Tibial nerve (tissue), 4 donors: Measurements from ENCODE around the gene MUC5AC. TPM values are rescaled to one million over a fixed set of nuclear protein-coding genes. Genes with fewer than 3 reads are reported as not detected.
"Not testable (repeated sequence)": the region's sequence is repeated elsewhere in the genome, so short reads cannot be mapped to it uniquely, and the experiment has no call there.

Source experiments
- DNase-seq, 2 donors: peaks; one replicate each; pipeline ENCODE4 v3.0.0-alpha.2; 2019; ENCODE audit warnings: low spot score in 2 of 2
- H3K27ac ChIP-seq, 4 donors: fragments of 200-600 bp; sonication (generic) in 3 of 4; one replicate each; pipeline ENCODE4 v1.5.1; 2017 to 2019; ENCODE audit warnings: mild to moderate bottlenecking in 1 of 4
- H3K27me3 ChIP-seq, 2 donors: fragments of 200-600 bp; sonication (generic) in 1 of 2; one replicate each; pipeline versions ENCODE4 v1.5.1 to v1.6.0; 2017 to 2019
- H3K36me3 ChIP-seq, 3 donors: fragments of 200-600 bp; sonication (generic); one replicate each; pipeline ENCODE4 v1.5.1; 2018 to 2019
- H3K4me1 ChIP-seq, 4 donors: fragments of 200-600 bp; sonication (generic) in 3 of 4; one replicate each; pipeline ENCODE4 v1.5.1; 2017 to 2019
- H3K4me3 ChIP-seq, 4 donors: fragments of 200-600 bp; sonication (generic) in 3 of 4; one replicate each; pipeline ENCODE4 v1.5.1; 2017 to 2019; ENCODE audit warnings: mild to moderate bottlenecking in 1 of 4, moderate library complexity in 1 of 4
- H3K9me3 ChIP-seq, 4 donors: fragments of 200-600 bp; sonication (generic) in 3 of 4; one replicate each; pipeline ENCODE4 v1.5.1; 2017 to 2019
- CTCF ChIP-seq, 5 experiments: fragments of 200-600 bp in 3 of 5; fragments of 450-650 bp in 2 of 5; sonication (generic) in 3 of 5; IDR thresholded peaks; one replicate each; pipeline ENCODE4 v1.5.1; 2016 to 2019; ENCODE audit warnings: antibody characterized with exemption in 5 of 5, mild to moderate bottlenecking in 3 of 5, moderate library complexity in 2 of 5
- EP300 ChIP-seq, 2 donors: sonication (generic); formaldehyde crosslinking; IDR thresholded peaks; one replicate each; pipeline ENCODE4 v1.6.1; 2017; ENCODE audit warnings: antibody characterized with exemption in 2 of 2, mild to moderate bottlenecking in 1 of 2
- POLR2A ChIP-seq, 2 donors: fragments of 450-650 bp; IDR thresholded peaks; one replicate each; pipeline ENCODE4 v1.6.1; 2017; ENCODE audit warnings: antibody characterized with exemption in 2 of 2, mild to moderate bottlenecking in 2 of 2, moderate library complexity in 2 of 2
- WGBS, 2 donors: methylation state at CpG; one replicate each; pipeline ENCODE4 v1.1.5; 2018; 5-methylcytosine and 5-hydroxymethylcytosine counted together
- total RNA-seq, 4 donors: library from RNA; depleted of rRNA; stranded (reverse); fragments of >200 nt; gene quantifications; one replicate each; pipeline ENCODE4 v1.1.0, GENCODE V29; 2016

MUC5AC gene
- total RNA-seq, 4 donors from 2014 or later, result not detected

GRCh38 chr11:1111545-1112212, 46.1 kb upstream of the MUC5AC start:
- no peaks in the 10 kb centered on the region for H3K36me3 ChIP-seq
- no peak overlapping the region for H3K27ac ChIP-seq
- H3K4me3 ChIP-seq, result no peak overlapping the region
- H3K9me3 ChIP-seq, result no peaks in the 10 kb centered on the region
- 72 to 76% methylated on average over 8 to 9 of the region's 10 CpGs for WGBS, 2 donors
- no peaks in the 10 kb centered on the region for H3K4me1 ChIP-seq
- DNase-seq, result no peak
- peaks cover 0 to 28% of the 10 kb centered on the region in 2 donors for H3K27me3 ChIP-seq
- TF ChIP-seq EP300 (IDR thresholded peaks at IDR 0.05) (no peak), POLR2A (IDR thresholded peaks at IDR 0.05) (no peak), CTCF (IDR thresholded peaks at IDR 0.05) (no peak)

- Histone ChIP-seq H3K27me3 (peaks cover 0 to 20% of the 10 kb centered on the region in 2 donors), H3K4me1 (no peaks in the 10 kb centered on the region), H3K36me3 (no peaks in the 10 kb centered on the region), H3K27ac (no peak overlapping the region), H3K4me3 (no peak overlapping the region), H3K9me3 (no peaks in the 10 kb centered on the region)
- WGBS, 2 donors, result 91 to 92% methylated on average over 12 to 14 of the region's 14 CpGs
- TF ChIP-seq CTCF (IDR thresholded peaks at IDR 0.05), result no peak
- no peak for TF ChIP-seq EP300 (IDR thresholded peaks at IDR 0.05)
- no peak for TF ChIP-seq POLR2A (IDR thresholded peaks at IDR 0.05)
- peak in 1 of 2 donors; percentile 4 for DNase-seq
Observed at GRCh38 chr11:1112351-1113191, 45.2 kb upstream of the MUC5AC start.

- Histone ChIP-seq H3K36me3 (no peaks in the 10 kb centered on the region), H3K4me1 (no peaks in the 10 kb centered on the region), H3K9me3 (no peaks in the 10 kb centered on the region), H3K27ac (no peak overlapping the region), H3K27me3 (peaks cover 0 to 10% of the 10 kb centered on the region in 2 donors), H3K4me3 (no peak overlapping the region)
- WGBS, 2 donors, result 74 to 78% methylated on average over 24 to 34 of the region's 36 CpGs
- peak in 1 of 2 donors; percentile 8 for DNase-seq
- no peak for TF ChIP-seq CTCF (IDR thresholded peaks at IDR 0.05)
Observed at GRCh38 chr11:1113405-1114201, 44.1 kb upstream of the MUC5AC start.

DNA sequence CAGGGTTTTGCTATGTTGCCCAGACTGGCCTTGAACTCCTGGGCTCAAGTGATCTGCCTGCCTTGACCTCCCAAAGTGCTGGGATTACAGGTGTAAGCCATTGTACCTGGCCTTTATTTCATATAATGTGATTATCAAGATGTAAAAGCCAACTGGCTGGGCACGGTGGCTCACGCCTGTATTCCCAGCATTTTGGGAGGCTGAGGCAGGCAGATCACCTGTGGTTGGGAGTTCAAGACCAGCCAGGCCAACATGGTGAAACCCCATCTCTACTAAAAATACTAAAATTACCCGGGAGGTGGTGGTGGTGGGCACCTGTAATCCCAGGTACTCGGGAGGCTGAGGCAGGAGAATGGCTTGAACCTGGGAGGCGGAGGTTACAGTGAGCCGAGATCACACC, 42.5 kb upstream of the MUC5AC start:
- not testable (repeated sequence) for H3K9me3 ChIP-seq, H3K4me3 ChIP-seq, H3K36me3 ChIP-seq, H3K4me1 ChIP-seq, H3K27ac ChIP-seq, DNase-seq
- 87 to 89% methylated on average over 6 of the region's 6 CpGs for WGBS, 2 donors
- H3K27me3 ChIP-seq, result peaks cover 0 to 15% of the 10 kb centered on the region in 2 donors

DNA sequence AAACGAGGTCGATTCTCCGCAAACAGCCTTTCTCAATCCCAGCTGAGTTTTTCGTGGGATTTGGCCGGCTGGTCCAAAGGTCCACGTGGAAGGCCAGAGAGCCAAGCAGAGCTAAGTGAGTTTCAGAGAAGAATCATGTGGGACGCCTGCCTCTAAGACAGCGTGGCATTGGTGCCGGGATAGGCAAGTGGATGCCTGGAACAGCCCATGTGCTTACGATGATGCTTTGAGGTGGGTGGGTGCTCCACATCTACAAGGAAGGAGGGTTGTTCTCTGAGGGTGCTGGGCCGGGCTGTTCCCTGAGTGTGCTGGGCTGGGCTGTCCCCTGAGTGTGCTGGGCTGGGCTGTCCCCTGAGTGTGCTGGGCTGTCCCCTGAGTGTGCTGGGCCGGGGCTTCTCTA, 41.6 kb upstream of the MUC5AC start:
- 86 to 87% methylated on average over 12 of the region's 12 CpGs for WGBS, 2 donors
- Histone ChIP-seq H3K36me3 (no peaks in the 10 kb centered on the region), H3K9me3 (no peaks in the 10 kb centered on the region), H3K4me3 (no peak overlapping the region), H3K4me1 (no peaks in the 10 kb centered on the region), H3K27ac (no peak overlapping the region), H3K27me3 (peaks cover 0 to 23% of the 10 kb centered on the region in 2 donors)
- DNase-seq, result no peak
- TF ChIP-seq EP300 (IDR thresholded peaks at IDR 0.05), result no peak
- no peak for TF ChIP-seq POLR2A (IDR thresholded peaks at IDR 0.05)
- no peak for TF ChIP-seq CTCF (IDR thresholded peaks at IDR 0.05)
